Heart right ventricle (tissue), 16 donors: ENCODE data around the gene PAF1. TPM values are rescaled to one million over a fixed set of nuclear protein-coding genes. Genes with fewer than 3 reads are reported as not detected.
"Not testable (repeated sequence)": the region's sequence is repeated elsewhere in the genome, so short reads cannot be mapped to it uniquely, and the experiment has no call there.

Experiments
- ATAC-seq, 8 donors: fragments of 200-7000 bp; cut with Tn5 transposase; one replicate each; pipeline ENCODE4 v1.9.1; 2020; ENCODE audit warnings: mild to moderate bottlenecking in 8 of 8, moderate library complexity in 8 of 8, moderate number of reproducible peaks in 1 of 8
- DNase-seq, 2 donors: peaks; one replicate each; pipeline ENCODE4 v3.0.0-alpha.2; 2020
- H3K27ac ChIP-seq, 10 donors: fragments of 200-600 bp; sonication (generic) in 2 of 10; one replicate each; pipeline versions ENCODE4 v1.5.0 to v1.8.0; 2020 to 2022; ENCODE audit warnings: mild to moderate bottlenecking in 3 of 10
- H3K27me3 ChIP-seq, 7 donors: fragments of 200-600 bp; one replicate each; pipeline ENCODE4 v1.8.0; 2021 to 2022; ENCODE audit warnings: mild to moderate bottlenecking in 2 of 7
- H3K36me3 ChIP-seq, 9 donors: fragments of 200-600 bp; sonication (generic) in 1 of 9; one replicate each; pipeline versions ENCODE4 v1.5.0 to v1.8.0; 2020 to 2022; ENCODE audit warnings: mild to moderate bottlenecking in 2 of 9
- H3K4me1 ChIP-seq, 9 donors: fragments of 200-600 bp; sonication (generic) in 1 of 9; one replicate each; pipeline versions ENCODE4 v1.5.0 to v1.8.0; 2020 to 2022; ENCODE audit warnings: mild to moderate bottlenecking in 4 of 9
- H3K4me3 ChIP-seq, 10 donors: fragments of 200-600 bp; sonication (generic) in 2 of 10; one replicate each; pipeline versions ENCODE4 v1.5.0 to v1.8.0; 2020 to 2022; ENCODE audit warnings: mild to moderate bottlenecking in 7 of 10, moderate library complexity in 2 of 10
- H3K9me3 ChIP-seq, 11 donors: fragments of 200-600 bp in 10 of 11; sonication (generic) in 2 of 11; one replicate each; pipeline versions ENCODE4 v1.5.0 to v1.8.0; 2013 to 2022; ENCODE audit warnings: mild to moderate bottlenecking in 2 of 11, control low read depth in 1 of 11, moderate library complexity in 1 of 11
- CTCF ChIP-seq, 9 donors: fragments of 200-600 bp; sonication (generic) in 2 of 9; IDR thresholded peaks; one replicate each; pipeline versions ENCODE4 v1.5.0 to v1.8.0; 2021 to 2022; ENCODE audit warnings: antibody characterized with exemption in 9 of 9, mild to moderate bottlenecking in 5 of 9, moderate library complexity in 1 of 9
- WGBS, 2 donors: extraction: QIAGEN DNeasy Blood & Tissue Kit; methylation state at CpG; one replicate each; pipeline ENCODE4 v1.1.7; 2013; ENCODE audit warnings: inconsistent platforms in 1 of 2; 5-methylcytosine and 5-hydroxymethylcytosine counted together
- intact Hi-C, 10 donors: fragments of 100-400 bp; cut with DNase I; formaldehyde crosslinking; loops; one replicate each; pipeline versions ENCODE4 v1.11.1 to v1.14.2; 2022
- microRNA-seq, 2 donors: library from miRNA; unstranded; fragments of <30 nt; microRNA quantifications; one replicate each; pipeline ENCODE4 v1.2.0, GENCODE V29; 2021
- polyA plus RNA-seq, 2 donors: library from polyadenylated mRNA; stranded (reverse); fragments of 200-250 nt; gene quantifications; one replicate each; pipeline ENCODE4 v1.2.3, GENCODE V29; 2013
- total RNA-seq, 10 donors: library from RNA; stranded (reverse); fragmentation: NEBNext Ultra II Directional in 3 of 10; extraction: Animal tissue kit (Norgen Biotek cat#: 25700) in 3 of 10; gene quantifications; one replicate each; pipeline versions ENCODE4 v1.2.1 to v1.2.4, GENCODE V29; 2021 to 2023
- donor health status: Arrhythmogenic right ventricular cardiomyopathy.
- donor health status: ischemic (EF 13 %, LVEDD 7.1; RV severe dilation, severe dysfunction).
- donor health status: healthy with polysubstance abuse.
- donor health status: DM: no; HTN: yes; CAD: no.
- donor health status: DM: no; HTN: no; CAD: no.
- donor health status: ischemic (EF 25% LVEDD 6.9; RV normal size, moderate dysfunction).
- donor health status: ischemic (EF 25% LVEDD 5.7; RV mildly dilated, moderate dysfunction).
- donor health status: healthy.
- donor health status: DM: yes; HTN: yes; CAD: no.
- donor health status: Ischemic cardiomyopathy.
- donor health status: ischemic (EF 35%, LVEDD 5.7; RV mildly dilated, moderate dysfunction).
- donor health status: nonischemic (EF 11% LVEDD 7.7; RV severe dilation, severe dysfunction).
- donor health status: DM: yes; HTN: yes; CAD: no.
- donor health status: PGD.
- donor health status: ischemic (EF 29% LVEDD 5.4; RV normal size, mild dysfunction).
- donor health status: nonischemic (EF 23%, LVEDD 6.1; RV moderate dilation, normal function).

PAF1 gene
- total and polyA plus RNA-seq, 12 donors: 24.1 to 48.2 (median 38.8) TPM

- Histone ChIP-seq H3K9me3 (no peaks in the 10 kb centered on the region), H3K27me3 (no peaks in the 10 kb centered on the region), H3K36me3 (peaks cover 0 to 15% (median 0%) of the 10 kb centered on the region in 9 donors), H3K27ac (peak overlapping the region; percentile 27 to 97 (median 86)), H3K4me1 (peaks cover 2 to 66% (median 44%) of the 10 kb centered on the region in 9 donors), H3K4me3 (peak overlapping the region; percentile 59 to 97 (median 78))
- DNase-seq (peak; percentile 21 to 32), ATAC-seq (peak in 6 of 8 donors; percentile 9 to 41 (median 24))
- 3% methylated on average over 17 of the region's 17 CpGs for WGBS, 2 donors
- intact Hi-C loops: loop anchor here in 6 of 10 donors (1.0 to 5.0 kb wide), 6 partner anchors 46 to 214 kb away; partner anchors contain the start of genes PLEKHG2 (in 3 of the 6), PAK4 (in 2 of the 6), MED29 (in 1 of the 6) and PAF1 (in 1 of the 6)
- TF ChIP-seq CTCF (IDR thresholded peaks at IDR 0.05): no peak
These were observed 49.7 kb downstream of the PAF1 start for GRCh38 chr19:39341129-39341718.

- Histone ChIP-seq H3K27ac (peak overlapping the region in 2 of 10 donors; percentile 93 to 97), H3K4me3 (peak overlapping the region in 2 of 10 donors; percentile 85 to 88), H3K4me1 (peaks cover 0 to 60% (median 33%) of the 10 kb centered on the region in 9 donors)
- H3K27me3 ChIP-seq, H3K36me3 ChIP-seq, DNase-seq, H3K9me3 ChIP-seq, ATAC-seq: not testable (repeated sequence)
- WGBS, 2 donors: 90% methylated on average over 7 of the region's 7 CpGs
- intact Hi-C loops: loop anchor here in 5 of 10 donors (5.0 kb wide), 5 partner anchors 47 to 213 kb away; partner anchors contain the start of genes PLEKHG2 (in 3 of the 5), PAK4 (in 2 of the 5), MED29 (in 1 of the 5) and PAF1 (in 1 of the 5)
These were observed 50.8 kb downstream of the PAF1 start for GRCh38 chr19:39340156-39340555.

GRCh38 chr19:39339674-39340073 lies 51.2 kb downstream of the PAF1 start:
- Histone ChIP-seq H3K4me1 (peaks cover 0 to 58% (median 29%) of the 10 kb centered on the region in 9 donors), H3K36me3 (peaks cover 0 to 1% (median 0%) of the 10 kb centered on the region in 9 donors), H3K27ac (peak overlapping the region in 1 of 10 donors; percentile 97), H3K4me3 (no peak overlapping the region), H3K9me3 (no peaks in the 10 kb centered on the region), H3K27me3 (no peaks in the 10 kb centered on the region)
- no peak for TF ChIP-seq CTCF (IDR thresholded peaks at IDR 0.05)
- 96 to 100% methylated on average over 1 of the region's 1 CpG for WGBS, 2 donors
- DNase-seq: no peak
- no peak for ATAC-seq
- intact Hi-C loops: loop anchor here in 5 of 10 donors (5.0 to 10.0 kb wide), 6 partner anchors 48 to 365 kb away; partner anchors contain the start of genes PLEKHG2 (in 3 of the 5), PAK4 (in 2 of the 5), FBXO17 (in 1 of the 5) and MED29 (in 1 of the 5)

GRCh38 chr19:39336483-39336882 lies 54.4 kb downstream of the PAF1 start:
- Histone ChIP-seq H3K27ac (peak overlapping the region in 6 of 10 donors; percentile 42 to 99 (median 66)), H3K4me3 (peak overlapping the region in 2 of 10 donors; percentile 54 to 73), H3K36me3 (peaks cover 0 to 9% (median 0%) of the 10 kb centered on the region in 9 donors), H3K27me3 (no peaks in the 10 kb centered on the region), H3K4me1 (peaks cover 0 to 58% (median 12%) of the 10 kb centered on the region in 9 donors), H3K9me3 (no peaks in the 10 kb centered on the region)
- intact Hi-C loops: loop anchor here in 1 of 10 donors (10.0 kb wide), 1 partner anchor 362 kb away; the partner anchor contains the start of gene FBXO17
- 65 to 77% methylated on average over 3 of the region's 3 CpGs for WGBS, 2 donors
- ATAC-seq: no peak
- TF ChIP-seq CTCF (IDR thresholded peaks at IDR 0.05): no peak
- DNase-seq: no peak

Small RNAs within 50 kb of the gene (microRNA-seq; reads per million reads assigned to microRNA genes)
- 0 reads per million in 2 donors for gene MIR4530

Other genes with a start within 250 kb of the PAF1 start
- gene NCCRP1, start 194.1 kb downstream of the PAF1 start, total RNA-seq: not detected
- gene NCCRP1, start 194.1 kb downstream of the PAF1 start, polyA plus RNA-seq: under 1 TPM in 1 of 2 donors, not detected in 1; 0.03 TPM
- gene SYCN, start 186.8 kb downstream of the PAF1 start, total RNA-seq: under 1 TPM in 1 of 10 donors, not detected in 9; 0.55 TPM
- not detected for gene SYCN, start 186.8 kb downstream of the PAF1 start, polyA plus RNA-seq
- not detected for gene IFNL3, start 146.1 kb downstream of the PAF1 start, total RNA-seq
- not detected for gene IFNL3, start 146.1 kb downstream of the PAF1 start, polyA plus RNA-seq
- gene IFNL4, start 142.2 kb downstream of the PAF1 start, total RNA-seq: not detected
- gene IFNL4, start 142.2 kb downstream of the PAF1 start, polyA plus RNA-seq: not detected
- not detected for gene IFNL2, start 122.7 kb downstream of the PAF1 start, total RNA-seq
- not detected for gene IFNL2, start 122.7 kb downstream of the PAF1 start, polyA plus RNA-seq
- not detected for gene IFNL1, start 94.7 kb downstream of the PAF1 start, total RNA-seq
- not detected for gene IFNL1, start 94.7 kb downstream of the PAF1 start, polyA plus RNA-seq
- under 1 TPM in 9 of 10 donors, not detected in 1; 0.07 to 0.42 (median 0.32) TPM for gene LRFN1, start 70.2 kb downstream of the PAF1 start, total RNA-seq
- under 1 TPM; 0.14 to 0.29 TPM for gene LRFN1, start 70.2 kb downstream of the PAF1 start, polyA plus RNA-seq
- gene GMFG, start 55.1 kb downstream of the PAF1 start, total RNA-seq: 10 to 100 TPM in 5 of 10 donors, 1 to 10 TPM in 5; 6.9 to 64.2 (median 11.1) TPM
- 10 to 100 TPM; 26.9 to 39.6 TPM for gene GMFG, start 55.1 kb downstream of the PAF1 start, polyA plus RNA-seq
- 10 to 100 TPM; 35.5 to 60.4 (median 47.2) TPM for gene SAMD4B, start 48.7 kb downstream of the PAF1 start, total RNA-seq
- 10 to 100 TPM; 59.2 to 92.8 TPM for gene SAMD4B, start 48.7 kb downstream of the PAF1 start, polyA plus RNA-seq
- gene MED29, start 272 bp upstream of the PAF1 start, total RNA-seq: 10 to 100 TPM; 22.9 to 32.3 (median 27.1) TPM
- 10 to 100 TPM; 16.2 to 30.8 TPM for gene MED29, start 272 bp upstream of the PAF1 start, polyA plus RNA-seq
- 100 to 1,000 TPM in 2 of 10 donors, 10 to 100 TPM in 8; 22.8 to 194 (median 48.1) TPM for gene ZFP36, start 15.7 kb upstream of the PAF1 start, total RNA-seq
- 10 to 100 TPM; 60.2 to 63.2 TPM for gene ZFP36, start 15.7 kb upstream of the PAF1 start, polyA plus RNA-seq
- 10 to 100 TPM in 9 of 10 donors, 1 to 10 TPM in 1; 8.3 to 23.1 (median 15.1) TPM for gene PLEKHG2, start 21.6 kb upstream of the PAF1 start, total RNA-seq
- 10 to 100 TPM in 1 of 2 donors, 1 to 10 TPM in 1; 6.9 to 22.7 TPM for gene PLEKHG2, start 21.6 kb upstream of the PAF1 start, polyA plus RNA-seq
- 1,000 to 10,000 TPM in 7 of 10 donors, 100 to 1,000 TPM in 3; 936 to 1,726 (median 1,424) TPM for gene RPS16, start 44.8 kb upstream of the PAF1 start, total RNA-seq
- 1,000 to 10,000 TPM in 1 of 2 donors, 100 to 1,000 TPM in 1; 974 to 3,280 TPM for gene RPS16, start 44.8 kb upstream of the PAF1 start, polyA plus RNA-seq
- gene SUPT5H, start 54.5 kb upstream of the PAF1 start, total RNA-seq: 10 to 100 TPM; 65.0 to 96.6 (median 84.3) TPM
- 100 to 1,000 TPM in 1 of 2 donors, 10 to 100 TPM in 1; 56.2 to 149 TPM for gene SUPT5H, start 54.5 kb upstream of the PAF1 start, polyA plus RNA-seq
- 100 to 1,000 TPM in 1 of 10 donors, 10 to 100 TPM in 9; 67.3 to 111 (median 78.9) TPM for gene TIMM50, start 89.7 kb upstream of the PAF1 start, total RNA-seq
- 100 to 1,000 TPM; 104 to 160 TPM for gene TIMM50, start 89.7 kb upstream of the PAF1 start, polyA plus RNA-seq
- not detected for gene DLL3, start 107.8 kb upstream of the PAF1 start, total RNA-seq
- gene DLL3, start 107.8 kb upstream of the PAF1 start, polyA plus RNA-seq: not detected
- gene SELENOV, start 124.0 kb upstream of the PAF1 start, total RNA-seq: not detected
- gene SELENOV, start 124.0 kb upstream of the PAF1 start, polyA plus RNA-seq: not detected
- 1 to 10 TPM; 2.2 to 4.7 (median 3.5) TPM for gene EID2B, start 141.7 kb upstream of the PAF1 start, total RNA-seq
- gene EID2B, start 141.7 kb upstream of the PAF1 start, polyA plus RNA-seq: 1 to 10 TPM; 1.8 to 2.8 TPM
- gene EID2, start 149.1 kb upstream of the PAF1 start, total RNA-seq: 10 to 100 TPM in 7 of 10 donors, 1 to 10 TPM in 3; 9.0 to 15.5 (median 11.4) TPM
- 10 to 100 TPM; 14.7 to 15.9 TPM for gene EID2, start 149.1 kb upstream of the PAF1 start, polyA plus RNA-seq
- not detected for gene LGALS13, start 211.4 kb upstream of the PAF1 start, total RNA-seq
- not detected for gene LGALS13, start 211.4 kb upstream of the PAF1 start, polyA plus RNA-seq